ENCODE results near the gene AFAP1L1.

AFAP1L1 gene

DNA sequence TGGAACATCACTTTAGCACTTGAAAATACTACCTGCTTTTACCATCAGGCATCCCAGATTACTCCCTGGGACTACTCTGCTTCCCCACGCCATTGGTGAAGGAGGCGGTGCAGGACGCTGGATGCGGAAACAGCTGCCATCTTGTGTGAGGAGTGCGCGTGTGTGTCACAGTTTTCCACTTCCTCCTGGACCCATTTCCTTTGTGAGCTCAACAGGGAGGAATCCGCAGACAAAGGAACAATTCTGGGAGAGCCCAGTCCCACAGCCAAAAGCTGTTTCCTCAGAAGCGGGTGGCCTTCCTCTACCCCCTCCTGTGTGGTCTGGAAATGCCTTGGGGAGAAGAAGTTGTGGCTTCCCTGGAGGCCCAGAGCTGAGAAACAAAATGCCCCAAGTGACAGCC, 16.8 kb downstream of the AFAP1L1 start:
- DNase-seq: no peak

- no peak for DNase-seq
Measured at GRCh38 chr5:149289301-149289700, 17.6 kb downstream of the AFAP1L1 start.

GRCh38 chr5:149294872-149295829, 23.5 kb downstream of the AFAP1L1 start:
- DNase-seq: no peak

- DNase-seq: no peak
Measured at GRCh38 chr5:149297340-149298025, 25.8 kb downstream of the AFAP1L1 start.

DNA sequence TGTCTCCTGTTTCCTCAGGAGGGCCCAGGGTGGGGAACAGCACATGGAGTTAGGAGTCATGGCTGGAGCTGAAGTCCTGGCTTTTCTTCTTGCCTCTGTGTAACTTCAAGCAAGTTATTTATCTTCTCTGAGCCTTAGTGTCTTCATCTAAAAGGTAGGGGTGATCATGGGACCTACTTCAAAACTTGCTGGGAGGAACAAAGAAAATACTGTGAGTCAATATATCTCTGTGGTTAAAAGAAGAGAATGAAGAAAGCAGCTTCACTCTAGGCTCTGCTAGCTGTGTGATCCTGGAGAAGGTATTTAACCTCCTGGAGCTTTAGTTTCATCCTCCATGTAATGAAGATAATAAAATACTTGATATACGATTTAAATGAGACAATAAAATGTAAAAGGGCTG, 26.5 kb downstream of the AFAP1L1 start:
- no peak for DNase-seq

DNA sequence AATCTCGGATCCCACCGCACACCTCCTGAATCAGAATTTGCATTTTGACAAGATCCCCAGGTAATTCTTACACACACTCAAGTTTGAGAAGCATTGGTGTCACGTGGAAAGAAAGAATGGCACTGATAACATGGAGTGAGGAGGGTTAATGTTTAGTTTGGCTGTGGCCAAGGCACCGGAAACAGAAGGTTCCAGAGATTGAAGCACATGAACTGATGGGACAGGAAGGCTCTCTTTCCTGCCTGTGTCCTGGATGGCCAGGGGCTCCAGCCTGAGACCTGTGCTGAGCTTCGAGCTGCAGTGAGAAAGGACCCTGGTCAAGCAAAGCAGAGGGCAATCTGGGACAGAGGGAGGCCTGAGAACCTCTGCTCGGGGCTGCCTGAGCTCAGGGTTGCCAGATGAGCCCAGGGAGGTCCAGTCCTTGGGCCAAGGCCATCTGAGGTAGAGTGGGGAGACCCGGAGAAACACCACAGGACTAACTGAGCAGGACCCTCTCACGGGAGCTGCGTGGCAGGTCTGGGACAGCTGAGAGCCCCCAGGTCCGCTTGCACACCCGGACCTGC, 27.3 kb downstream of the AFAP1L1 start:
- DNase-seq: no peak

- DNase-seq: no peak
Measured at GRCh38 chr5:149299451-149300054, 27.9 kb downstream of the AFAP1L1 start.

DNA sequence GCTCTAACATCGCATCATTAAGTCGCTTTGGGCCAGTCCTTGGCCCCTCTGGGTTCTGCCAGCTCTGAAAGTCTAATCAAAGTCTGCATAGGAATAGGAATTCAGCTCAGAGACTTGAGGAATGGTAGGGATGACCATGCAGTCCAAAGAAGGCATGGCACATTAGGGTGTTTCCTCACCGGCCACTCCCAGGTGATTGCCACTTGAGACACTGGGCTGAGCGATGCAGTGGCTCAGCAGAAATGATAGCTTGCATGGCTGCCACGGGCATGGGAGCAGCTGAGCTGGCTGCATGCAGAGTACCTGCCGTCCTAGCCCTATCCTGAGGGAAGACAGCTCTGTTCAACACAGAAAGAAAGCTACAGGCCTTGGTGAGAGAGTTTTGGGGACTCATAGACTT, 28.8 kb downstream of the AFAP1L1 start:
- DNase-seq: no peak

DNA sequence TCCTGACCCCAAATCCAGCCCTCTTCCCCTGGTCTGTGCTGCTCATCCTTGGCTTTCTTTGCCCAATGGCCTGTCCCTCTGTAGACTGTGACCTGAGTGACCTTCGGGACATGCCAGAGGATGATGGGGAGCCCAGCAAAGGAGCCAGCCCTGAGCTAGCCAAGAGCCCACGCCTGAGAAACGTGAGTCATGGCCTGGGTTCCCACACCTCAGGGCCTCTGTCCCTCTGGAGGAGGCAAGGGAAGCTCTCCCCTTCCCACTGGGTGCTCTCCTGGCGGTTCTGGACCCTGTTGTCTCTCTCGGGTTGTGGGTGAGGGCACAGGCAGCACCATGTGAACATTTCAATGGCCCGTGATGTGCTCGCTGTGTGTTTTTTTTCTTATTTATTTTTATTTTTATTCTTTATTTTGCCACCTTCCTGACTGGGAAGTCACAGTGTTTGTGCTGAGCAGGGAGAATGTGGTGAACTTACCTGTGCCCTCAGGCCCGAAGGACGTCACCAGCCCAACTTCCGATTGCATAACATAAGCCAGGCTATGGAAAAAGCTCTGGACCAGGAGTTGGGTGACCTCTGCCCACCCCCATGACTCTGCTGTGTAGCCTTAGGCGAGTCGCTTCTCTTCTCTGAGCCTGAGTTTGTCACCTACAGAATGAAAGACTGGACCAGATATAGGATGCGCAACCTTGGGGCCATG, 29.5 kb downstream of the AFAP1L1 start:
- DNase-seq: no peak

DNA sequence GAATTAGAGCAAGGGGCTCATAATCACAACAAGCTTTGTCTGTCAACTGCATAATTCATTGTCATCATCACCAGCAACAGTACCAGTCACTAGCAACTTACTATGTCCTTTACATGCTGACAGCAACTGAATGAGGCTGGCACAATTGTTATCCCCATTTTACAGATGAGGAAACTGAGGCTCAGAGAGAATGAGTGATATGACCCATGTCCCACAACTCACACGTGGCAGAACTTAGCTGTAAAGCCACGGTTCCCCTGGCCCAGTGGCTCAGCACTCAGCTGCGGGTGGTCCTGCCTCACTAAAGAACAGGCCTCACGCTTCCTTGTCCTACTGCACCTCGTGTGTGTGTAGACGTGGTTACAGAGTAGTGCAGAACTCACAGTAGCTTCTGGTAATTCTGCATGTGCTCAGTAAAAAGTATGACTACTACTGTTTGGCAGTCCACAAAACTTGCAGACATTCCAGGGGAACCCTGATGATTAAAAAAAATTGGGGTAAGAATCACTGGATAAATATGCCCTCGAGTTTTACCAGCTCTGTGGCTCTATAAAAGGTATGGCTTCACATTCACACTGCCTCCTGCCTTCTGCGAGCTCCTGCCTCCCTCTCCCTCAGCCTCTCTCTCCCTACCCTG, 30.2 kb downstream of the AFAP1L1 start:
- no peak for DNase-seq

DNA sequence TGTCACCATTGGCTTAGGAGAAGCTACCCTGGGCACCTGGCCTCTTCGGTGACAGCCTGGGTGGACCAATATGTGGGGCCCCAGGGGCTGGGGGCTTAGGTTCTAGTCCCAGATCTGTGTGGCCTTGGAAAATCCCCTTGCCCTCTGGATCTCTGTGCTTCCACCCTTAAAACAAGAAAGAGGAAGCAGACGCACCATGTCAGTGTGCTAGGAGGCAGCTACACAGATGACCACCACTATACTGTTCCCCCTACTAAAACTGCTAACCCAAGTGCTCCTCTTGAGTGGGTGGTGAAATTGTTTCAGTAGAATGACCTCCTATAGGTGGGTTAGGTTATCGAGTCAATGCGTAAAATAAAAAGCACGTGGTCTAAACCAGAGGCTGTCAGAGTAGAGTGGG, 31.0 kb downstream of the AFAP1L1 start:
- no peak for DNase-seq

GRCh38 chr5:149303210-149303609, 31.6 kb downstream of the AFAP1L1 start:
- no peak for DNase-seq

- DNase-seq: no peak
Measured at GRCh38 chr5:149304195-149305078, 32.8 kb downstream of the AFAP1L1 start.

- no peak for DNase-seq
Measured at GRCh38 chr5:149309354-149309753, 37.7 kb downstream of the AFAP1L1 start.

GRCh38 chr5:149310488-149310887, 38.8 kb downstream of the AFAP1L1 start:
- no peak for DNase-seq

DNA sequence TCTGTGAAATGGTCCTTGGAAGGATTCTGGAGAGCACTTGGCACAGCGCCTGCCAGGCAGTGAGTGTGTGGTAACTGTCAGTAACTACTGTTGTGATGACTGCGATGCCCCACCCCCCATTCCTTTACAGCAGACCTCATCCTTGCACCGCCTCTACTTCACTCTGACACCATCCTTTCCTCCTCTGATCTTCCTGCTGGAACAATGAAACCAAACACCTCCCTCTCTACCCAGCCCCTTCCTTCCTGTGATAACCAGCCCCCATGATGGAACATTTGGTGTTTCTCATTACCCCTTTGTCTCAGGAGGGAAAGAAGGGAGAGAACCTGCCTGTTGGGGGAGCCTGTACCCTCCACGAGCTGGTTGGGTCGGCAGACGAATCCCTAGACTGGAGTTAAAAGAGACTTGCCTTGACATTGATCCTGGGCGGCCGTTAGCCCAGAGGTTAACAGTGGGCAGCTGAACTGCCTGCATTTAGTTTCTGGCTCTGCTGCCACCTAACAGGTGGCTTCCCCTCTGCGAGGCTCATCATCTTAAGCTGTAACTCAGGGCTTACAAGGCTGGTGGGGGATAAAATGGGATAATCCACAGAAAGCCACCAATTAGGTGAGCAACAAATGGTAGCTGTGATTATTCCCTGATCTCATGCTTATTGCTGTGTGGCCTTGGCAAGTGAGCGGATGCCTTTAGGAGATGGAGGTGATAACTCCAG, 39.4 kb downstream of the AFAP1L1 start:
- peak; percentile 24 for DNase-seq

- no peak for DNase-seq
Measured at GRCh38 chr5:149313151-149313841, 41.6 kb downstream of the AFAP1L1 start.

DNA sequence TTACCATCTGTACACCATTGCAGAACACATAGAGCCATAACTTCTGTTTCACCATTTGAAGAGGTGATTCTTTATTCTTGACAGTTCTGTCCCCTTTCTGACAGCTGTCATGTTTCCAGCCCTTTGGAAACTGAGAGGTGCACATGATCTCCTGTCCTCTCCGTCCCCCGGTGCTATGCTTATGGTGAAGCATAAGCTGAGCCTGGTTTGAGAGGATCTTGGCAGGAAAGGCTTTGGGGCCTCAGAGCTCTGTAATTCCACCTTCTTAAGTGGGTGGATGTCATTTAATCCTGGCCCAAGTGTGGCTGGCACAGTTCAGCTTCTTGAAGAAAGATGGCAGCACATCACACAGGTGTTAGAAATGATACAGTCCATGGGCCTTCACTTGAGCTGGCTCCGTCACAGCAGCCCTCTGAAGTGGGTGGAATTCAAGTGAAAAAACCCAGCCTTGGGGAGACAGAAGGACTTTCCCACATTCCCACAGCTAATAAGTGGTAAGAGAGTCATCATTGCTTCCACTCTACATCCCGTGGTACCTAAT, 43.0 kb downstream of the AFAP1L1 start:
- no peak for DNase-seq

GRCh38 chr5:149315753-149316152, 44.1 kb downstream of the AFAP1L1 start:
- no peak for DNase-seq
